Esophagus muscularis mucosa (tissue), 4 donors: ENCODE results near the gene LRRC10.

ENCODE experiments used
- EP300 ChIP-seq: sonication (generic); formaldehyde crosslinking; IDR thresholded peaks from one replicate; pipeline ENCODE4 v1.6.1; 2017; ENCODE audit warnings: antibody characterized with exemption
- POLR2A ChIP-seq: fragments of 450-650 bp; IDR thresholded peaks from one replicate; pipeline ENCODE4 v1.6.1; 2017; ENCODE audit warnings: antibody characterized with exemption, moderate library complexity, mild to moderate bottlenecking, low read depth
- POLR2AphosphoS5 ChIP-seq, 2 donors: sonication (generic); formaldehyde crosslinking; IDR thresholded peaks; one replicate each; pipeline ENCODE4 v1.6.1; 2017; ENCODE audit warnings: antibody characterized with exemption in 2 of 2
- TF ChIP-seq, protein P1 (sequence below), 3 experiments: fragments of 200-600 bp in 2 of 3; fragments of 450-650 bp in 1 of 3; sonication (generic) in 2 of 3; IDR thresholded peaks; one replicate each; pipeline ENCODE4 v1.5.1; 2017 to 2019; ENCODE audit warnings: antibody characterized with exemption in 3 of 3, mild to moderate bottlenecking in 2 of 3, moderate library complexity in 1 of 3

DNA sequence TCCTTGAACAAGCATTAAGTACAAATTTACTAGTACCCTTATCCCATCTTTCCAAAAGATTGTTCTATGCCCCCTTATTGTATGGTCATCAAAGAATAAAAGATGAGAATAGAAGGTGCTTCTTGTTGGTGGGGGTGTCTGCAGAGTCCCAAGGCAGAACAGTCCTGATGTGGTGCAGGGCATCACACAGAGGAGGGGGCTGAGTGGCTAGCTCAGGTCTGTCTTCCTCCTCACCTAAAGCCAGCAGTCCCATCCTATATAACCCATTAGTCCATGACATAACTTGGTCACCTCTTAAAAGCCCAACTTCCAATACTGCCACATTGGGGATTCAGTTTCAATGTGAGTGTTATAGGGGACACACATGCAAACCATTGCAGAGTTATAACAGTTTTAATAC is 9.9 kb downstream of the LRRC10 start:
- TF ChIP-seq POLR2AphosphoS5 (IDR thresholded peaks at IDR 0.05), result no peak
- TF ChIP-seq, protein P1, sequence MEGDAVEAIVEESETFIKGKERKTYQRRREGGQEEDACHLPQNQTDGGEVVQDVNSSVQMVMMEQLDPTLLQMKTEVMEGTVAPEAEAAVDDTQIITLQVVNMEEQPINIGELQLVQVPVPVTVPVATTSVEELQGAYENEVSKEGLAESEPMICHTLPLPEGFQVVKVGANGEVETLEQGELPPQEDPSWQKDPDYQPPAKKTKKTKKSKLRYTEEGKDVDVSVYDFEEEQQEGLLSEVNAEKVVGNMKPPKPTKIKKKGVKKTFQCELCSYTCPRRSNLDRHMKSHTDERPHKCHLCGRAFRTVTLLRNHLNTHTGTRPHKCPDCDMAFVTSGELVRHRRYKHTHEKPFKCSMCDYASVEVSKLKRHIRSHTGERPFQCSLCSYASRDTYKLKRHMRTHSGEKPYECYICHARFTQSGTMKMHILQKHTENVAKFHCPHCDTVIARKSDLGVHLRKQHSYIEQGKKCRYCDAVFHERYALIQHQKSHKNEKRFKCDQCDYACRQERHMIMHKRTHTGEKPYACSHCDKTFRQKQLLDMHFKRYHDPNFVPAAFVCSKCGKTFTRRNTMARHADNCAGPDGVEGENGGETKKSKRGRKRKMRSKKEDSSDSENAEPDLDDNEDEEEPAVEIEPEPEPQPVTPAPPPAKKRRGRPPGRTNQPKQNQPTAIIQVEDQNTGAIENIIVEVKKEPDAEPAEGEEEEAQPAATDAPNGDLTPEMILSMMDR (IDR thresholded peaks at IDR 0.05), result no peak
- no peak for TF ChIP-seq POLR2A
- no peak for TF ChIP-seq EP300
